ENCODE measurements around the gene CCL16. TPM values are rescaled to one million over a fixed set of nuclear protein-coding genes. Genes with fewer than 3 reads are reported as not detected.

The CCL16 gene
- total and polyA plus RNA-seq, 2 of the 8 experiments (the other 6 are each of a cell fraction or from before 2014, with no cell fraction given) = not detected

- TF ChIP-seq KDM1A (IDR thresholded peaks at IDR 0.05; ENCODE audit: borderline replicate concordance, low read length) = no peak
- no peak for TF ChIP-seq BACH1 (IDR thresholded peaks at IDR 0.05; ENCODE audit: low read length)
- TF ChIP-seq KDM4A (IDR thresholded peaks at IDR 0.05; ENCODE audit: low read depth, low read length, severe bottlenecking) = no peak
- TF ChIP-seq CBX8 (IDR thresholded peaks at IDR 0.05; ENCODE audit: borderline replicate concordance, low read depth, low read length) = no peak
- TF ChIP-seq BRCA1 (IDR thresholded peaks at IDR 0.05; ENCODE audit: low read depth, low read length) = no peak
- no peak for TF ChIP-seq EP300 (IDR thresholded peaks at IDR 0.05; ENCODE audit: borderline replicate concordance in 1 of 2, low read depth in 2 of 2, low read length in 2 of 2)
- TF ChIP-seq SIX5 (IDR thresholded peaks at IDR 0.05; ENCODE audit: low read depth, low read length) = no peak
- TF ChIP-seq CREB1 (IDR thresholded peaks at IDR 0.05) = no peak
Observed at GRCh38 chr17:35998756-35999155, 17.5 kb upstream of the CCL16 start (continued).

Measured in H1 (cell line).